Parathyroid adenoma (tissue), 2 donors: ENCODE results near the gene TBC1D8.

Experiments used
- H2AFZ ChIP-seq: fragments of 300-600 bp; sonication (generic); one replicate; pipeline ENCODE4 v1.7.0; 2017; ENCODE audit warnings: antibody characterized with exemption, mild to moderate bottlenecking
- H3K27ac ChIP-seq: fragments of 300-600 bp; sonication (generic); one replicate; pipeline ENCODE4 v1.7.0; 2017
- H3K27me3 ChIP-seq: fragments of 300-600 bp; sonication (generic); one replicate; pipeline ENCODE4 v1.7.0; 2017; ENCODE audit warnings: low read length; ENCODE audit not compliant: control insufficient read depth, insufficient read depth
- H3K36me3 ChIP-seq: fragments of 300-600 bp; sonication (generic); one replicate; pipeline ENCODE4 v1.7.0; 2017; ENCODE audit warnings: low read length; ENCODE audit not compliant: control insufficient read depth, insufficient read depth
- H3K4me1 ChIP-seq: fragments of 300-600 bp; sonication (generic); one replicate; pipeline ENCODE4 v1.7.0; 2017; ENCODE audit warnings: control low read depth
- H3K4me2 ChIP-seq: fragments of 300-600 bp; sonication (generic); one replicate; pipeline ENCODE4 v1.7.0; 2017; ENCODE audit warnings: low read length
- H3K4me3 ChIP-seq: fragments of 300-600 bp; sonication (generic); one replicate; pipeline ENCODE4 v1.7.0; 2017; ENCODE audit warnings: low read depth, low read length
- H3K79me2 ChIP-seq: fragments of 300-600 bp; sonication (generic); one replicate; pipeline ENCODE4 v1.7.0; 2017; ENCODE audit warnings: control low read depth
- H3K9ac ChIP-seq: fragments of 300-600 bp; sonication (generic); one replicate; pipeline ENCODE4 v1.7.0; 2017; ENCODE audit warnings: mild to moderate bottlenecking
- H3K9me3 ChIP-seq: fragments of 300-600 bp; sonication (generic); one replicate; pipeline ENCODE4 v1.7.0; 2017; ENCODE audit warnings: low read length; ENCODE audit not compliant: control insufficient read depth
- TF ChIP-seq, protein P1 (sequence below): fragments of 300-600 bp; sonication (generic); IDR thresholded peaks from one replicate; pipeline ENCODE4 v1.7.0; 2017; ENCODE audit warnings: antibody characterized with exemption, mild to moderate bottlenecking
- donor health status: primary hyperparathyroidism.

Gene TBC1D8

DNA sequence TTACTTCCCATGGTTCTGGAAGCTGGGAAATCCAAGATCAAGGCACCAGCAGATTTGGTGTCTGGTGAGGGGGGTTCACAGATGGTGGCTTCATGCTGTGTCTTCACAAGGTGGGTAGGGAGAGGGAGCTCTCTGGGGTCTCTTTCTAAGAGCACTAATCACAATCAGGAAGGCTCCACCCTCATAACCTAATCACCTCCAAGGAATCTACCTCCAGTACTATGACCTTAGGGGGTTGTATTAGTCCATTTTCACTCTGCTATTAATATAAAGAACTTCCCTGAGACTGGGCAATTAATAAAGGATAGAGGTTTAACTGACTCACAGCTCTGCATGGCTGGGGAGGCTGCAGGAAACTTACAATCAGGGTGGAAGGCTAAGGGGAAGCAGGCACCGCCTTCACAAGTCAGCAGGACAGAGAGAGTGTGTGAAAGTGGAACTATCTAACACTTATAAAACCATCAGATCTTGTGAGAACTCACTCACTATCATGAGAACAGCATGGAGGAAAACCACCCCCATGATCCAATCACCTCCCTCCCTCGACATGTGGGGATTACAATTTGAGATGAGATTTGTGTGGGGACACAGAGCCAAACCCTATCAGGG, 17.6 kb downstream of the TBC1D8 start:
- H3K36me3 ChIP-seq, result no peaks in the 10 kb centered on the region
- no peak overlapping the region for H2AFZ ChIP-seq
- TF ChIP-seq, protein P1, sequence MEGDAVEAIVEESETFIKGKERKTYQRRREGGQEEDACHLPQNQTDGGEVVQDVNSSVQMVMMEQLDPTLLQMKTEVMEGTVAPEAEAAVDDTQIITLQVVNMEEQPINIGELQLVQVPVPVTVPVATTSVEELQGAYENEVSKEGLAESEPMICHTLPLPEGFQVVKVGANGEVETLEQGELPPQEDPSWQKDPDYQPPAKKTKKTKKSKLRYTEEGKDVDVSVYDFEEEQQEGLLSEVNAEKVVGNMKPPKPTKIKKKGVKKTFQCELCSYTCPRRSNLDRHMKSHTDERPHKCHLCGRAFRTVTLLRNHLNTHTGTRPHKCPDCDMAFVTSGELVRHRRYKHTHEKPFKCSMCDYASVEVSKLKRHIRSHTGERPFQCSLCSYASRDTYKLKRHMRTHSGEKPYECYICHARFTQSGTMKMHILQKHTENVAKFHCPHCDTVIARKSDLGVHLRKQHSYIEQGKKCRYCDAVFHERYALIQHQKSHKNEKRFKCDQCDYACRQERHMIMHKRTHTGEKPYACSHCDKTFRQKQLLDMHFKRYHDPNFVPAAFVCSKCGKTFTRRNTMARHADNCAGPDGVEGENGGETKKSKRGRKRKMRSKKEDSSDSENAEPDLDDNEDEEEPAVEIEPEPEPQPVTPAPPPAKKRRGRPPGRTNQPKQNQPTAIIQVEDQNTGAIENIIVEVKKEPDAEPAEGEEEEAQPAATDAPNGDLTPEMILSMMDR, result no peak
- H3K79me2 ChIP-seq, result peaks cover 29% of the 10 kb centered on the region
- H3K27me3 ChIP-seq, result no peaks in the 10 kb centered on the region
- H3K27ac ChIP-seq, result no peak overlapping the region
- no peak overlapping the region for H3K4me3 ChIP-seq
- no peaks in the 10 kb centered on the region for H3K4me1 ChIP-seq
- no peaks in the 10 kb centered on the region for H3K9me3 ChIP-seq
- no peak overlapping the region for H3K4me2 ChIP-seq
- no peak overlapping the region for H3K9ac ChIP-seq

DNA sequence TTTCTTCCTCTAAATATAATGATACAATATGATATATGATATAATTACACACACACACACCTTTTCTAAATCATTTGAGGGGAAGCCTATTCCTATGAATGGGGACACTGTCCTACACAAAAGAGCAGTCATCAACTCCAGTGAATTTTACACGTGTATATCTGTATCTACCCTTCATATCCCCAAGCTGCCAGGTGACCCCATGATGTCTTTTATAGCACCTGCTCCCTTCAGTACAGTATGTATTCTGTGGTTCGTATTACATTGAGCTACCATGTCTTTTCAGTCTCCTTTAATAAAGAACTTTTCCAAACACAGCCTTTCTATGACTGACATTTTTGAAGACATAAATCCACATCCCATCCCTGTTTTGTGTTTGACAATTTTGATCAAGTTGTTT, 19.0 kb downstream of the TBC1D8 start:
- H3K4me1 ChIP-seq, result no peaks in the 10 kb centered on the region
- H3K79me2 ChIP-seq, result peaks cover 23% of the 10 kb centered on the region
- H3K36me3 ChIP-seq, result no peaks in the 10 kb centered on the region
- no peaks in the 10 kb centered on the region for H3K9me3 ChIP-seq
- H2AFZ ChIP-seq, result no peak overlapping the region
- H3K4me3 ChIP-seq, result no peak overlapping the region
- no peak overlapping the region for H3K27ac ChIP-seq
- no peak overlapping the region for H3K9ac ChIP-seq
- H3K27me3 ChIP-seq, result no peaks in the 10 kb centered on the region
- no peak overlapping the region for H3K4me2 ChIP-seq
- TF ChIP-seq, protein P1, result no peak

DNA sequence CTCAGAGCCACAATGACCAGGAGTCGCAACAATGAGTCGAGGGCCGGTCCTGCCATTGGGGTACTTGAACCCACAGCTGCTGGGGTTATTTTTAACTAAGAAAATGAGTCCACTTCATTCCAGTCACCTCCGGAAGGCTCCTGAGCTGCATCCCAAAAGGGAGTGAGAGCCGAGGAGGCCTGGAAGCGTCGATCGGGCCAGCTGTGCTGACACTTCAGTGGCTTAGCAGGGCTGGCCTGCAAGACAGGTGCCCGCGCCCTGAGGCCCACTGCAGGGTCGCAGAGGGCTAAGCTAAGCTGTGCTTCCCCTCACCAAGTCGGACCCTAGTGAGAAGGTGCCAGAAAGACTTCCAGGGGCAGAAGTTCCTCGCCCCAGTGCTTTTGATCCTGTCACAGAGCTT, 21.1 kb downstream of the TBC1D8 start:
- Histone ChIP-seq H3K4me2 (no peak overlapping the region), H3K9me3 (no peaks in the 10 kb centered on the region), H3K4me3 (no peak overlapping the region), H3K9ac (no peak overlapping the region), H3K4me1 (no peaks in the 10 kb centered on the region), H3K79me2 (peaks cover 20% of the 10 kb centered on the region), H2AFZ (no peak overlapping the region), H3K36me3 (no peaks in the 10 kb centered on the region), H3K27ac (no peak overlapping the region), H3K27me3 (no peaks in the 10 kb centered on the region)
- TF ChIP-seq, protein P1, result no peak

DNA sequence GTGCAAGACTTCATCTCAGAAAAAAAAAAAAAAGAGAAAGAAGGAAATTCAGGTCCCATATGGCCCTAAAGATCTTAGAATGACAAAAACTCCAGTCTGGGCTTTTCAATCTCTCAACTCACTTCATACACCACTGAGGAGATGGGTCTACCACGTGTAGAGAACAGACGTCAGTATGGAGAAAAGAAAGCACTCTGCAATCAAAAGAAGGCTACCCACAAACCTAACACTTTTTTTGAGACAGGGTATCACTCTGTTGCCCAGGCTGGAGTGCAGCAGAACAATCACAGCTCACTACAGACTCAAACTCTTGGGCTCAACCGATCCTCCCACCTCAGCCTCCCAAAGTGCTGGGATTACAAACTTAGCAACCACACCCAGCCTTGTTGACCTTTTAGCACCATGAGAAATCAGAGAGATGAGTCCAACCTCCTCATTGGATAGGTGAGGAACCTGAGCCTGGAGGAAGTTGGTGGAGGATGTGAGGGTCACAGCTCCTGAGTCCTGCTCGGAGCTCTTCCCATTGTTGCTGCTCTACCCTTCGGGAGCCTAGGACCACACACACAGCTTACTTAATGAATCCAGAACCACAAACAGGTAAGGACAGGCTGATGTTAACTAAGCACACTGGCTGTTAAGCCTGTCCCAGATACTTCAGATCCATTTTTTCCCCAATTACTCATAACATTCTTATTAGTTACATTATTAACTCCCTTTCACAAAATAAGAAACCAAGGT, 23.7 kb downstream of the TBC1D8 start:
- Histone ChIP-seq H3K27ac (no peak overlapping the region), H3K79me2 (peaks cover 16% of the 10 kb centered on the region), H3K4me2 (no peak overlapping the region), H3K4me1 (no peaks in the 10 kb centered on the region), H3K27me3 (no peaks in the 10 kb centered on the region), H2AFZ (no peak overlapping the region), H3K4me3 (no peak overlapping the region), H3K9ac (no peak overlapping the region), H3K9me3 (no peaks in the 10 kb centered on the region), H3K36me3 (no peaks in the 10 kb centered on the region)
- TF ChIP-seq, protein P1, result no peak

DNA sequence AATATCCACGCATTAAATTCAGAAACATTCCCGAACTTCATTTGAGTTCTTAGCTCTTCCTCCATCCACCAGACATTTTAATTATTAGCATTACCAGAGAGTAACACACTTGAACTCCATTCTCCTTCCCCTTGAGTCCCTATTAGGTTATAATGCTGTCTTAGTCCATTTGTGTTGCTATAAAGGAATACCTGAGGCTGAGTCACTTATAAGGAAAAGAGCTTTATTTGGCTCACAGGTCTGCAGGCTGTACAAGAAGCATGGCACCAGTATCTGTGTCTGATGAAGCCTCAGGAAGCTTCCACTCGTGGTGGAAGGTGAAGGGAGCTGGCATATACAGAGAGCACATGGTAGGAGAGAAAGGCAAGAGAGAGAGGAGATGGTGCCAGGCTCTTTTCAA, 25.4 kb downstream of the TBC1D8 start:
- H3K4me1 ChIP-seq, result peaks cover 2% of the 10 kb centered on the region
- H3K27ac ChIP-seq, result no peak overlapping the region
- H3K9ac ChIP-seq, result no peak overlapping the region

More for the DNA sequence above, 25.4 kb downstream of the TBC1D8 start:
- no peaks in the 10 kb centered on the region for H3K9me3 ChIP-seq
- H3K4me3 ChIP-seq, result no peak overlapping the region
- H3K4me2 ChIP-seq, result no peak overlapping the region
- H3K27me3 ChIP-seq, result no peaks in the 10 kb centered on the region
- H3K36me3 ChIP-seq, result no peaks in the 10 kb centered on the region
- peaks cover 18% of the 10 kb centered on the region for H3K79me2 ChIP-seq
- no peak overlapping the region for H2AFZ ChIP-seq
- TF ChIP-seq, protein P1, result no peak
